AG04449 (cell line): ENCODE data around the gene SLC8A2.

ENCODE experiments used
- CTCF ChIA-PET: fragments of 350-600 bp; formaldehyde crosslinking; extraction: SDS; loops from one replicate; lab custom pipeline; 2021; ENCODE audit warnings: antibody characterized with exemption; lab: Yijun Ruan, JAX
- POLR2A ChIA-PET: fragments of 400-600, 350-600 bp; formaldehyde crosslinking; extraction: SDS; loops from one replicate; lab custom pipeline; 2020; ENCODE audit warnings: antibody characterized with exemption, inconsistent platforms; lab: Yijun Ruan, JAX
- DNase-seq: peaks from one replicate; pipeline ENCODE4 v3.0.0-alpha.2; 2010; ENCODE audit warnings: low read depth, low spot score
- H3K4me3 ChIP-seq: 2 replicates; pipeline ENCODE4 v1.5.1; 2011; ENCODE audit warnings: low read depth, mild to moderate bottlenecking, control low read depth, low read length
- CTCF ChIP-seq: IDR thresholded peaks from one replicate; pipeline ENCODE4 v1.5.1; 2011; ENCODE audit warnings: mild to moderate bottlenecking, moderate library complexity, low read length, control low read depth, inconsistent platforms; ENCODE audit not compliant: insufficient read depth; ENCODE audit errors: missing control alignments

Gene SLC8A2

GRCh38 chr19:47435196-47435595 is 36.5 kb downstream of the SLC8A2 start:
- no peak for DNase-seq
- TF ChIP-seq CTCF, result no peak
- CTCF ChIA-PET, result interaction anchor here (0.8 to 16.6 kb wide), 14 partner anchors 8 to 317 kb away, joined by 3 to 867 read pairs (median 8); partner anchors contain the start of genes EHD2, KPTN, NAPA and SLC8A2
- no peak overlapping the region for H3K4me3 ChIP-seq
- POLR2A ChIA-PET, result no interaction called here

GRCh38 chr19:47434088-47434487 is 37.6 kb downstream of the SLC8A2 start:
- POLR2A ChIA-PET, result no interaction called here

DNA sequence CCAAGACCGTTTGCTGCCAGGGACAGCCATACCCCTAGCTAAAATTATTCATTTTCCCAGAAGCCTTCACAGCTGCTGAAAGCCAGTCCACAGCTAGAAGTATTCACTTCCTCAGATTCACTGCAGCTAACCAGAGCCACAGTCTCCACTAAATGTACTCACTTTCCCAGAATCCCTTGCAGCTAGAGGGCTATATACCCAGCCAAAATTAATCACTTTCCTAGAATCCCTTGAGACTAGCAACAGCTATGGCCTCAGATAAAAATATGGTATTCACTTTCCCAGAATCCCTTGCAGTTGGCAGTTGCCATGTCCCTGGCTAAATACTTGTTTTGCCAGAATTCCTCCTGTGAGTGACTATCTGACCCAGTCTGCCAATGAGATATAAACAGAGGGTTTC is 38.6 kb downstream of the SLC8A2 start:
- CTCF ChIA-PET, result interaction anchor here (0.7 to 16.6 kb wide), 9 partner anchors 14 to 274 kb away, joined by 3 to 867 read pairs (median 4); partner anchors contain the start of genes DHX34, EHD2 and KPTN
- no peak overlapping the region for H3K4me3 ChIP-seq
- POLR2A ChIA-PET, result interaction anchor here (0.6 kb wide), 1 partner anchor 316 kb away, joined by 3 read pairs; no protein-coding TSS in a partner anchor
- no peak for DNase-seq
- TF ChIP-seq CTCF, result no peak

More at GRCh38 chr19:47434088-47434487, 37.6 kb downstream of the SLC8A2 start:
- no peak for DNase-seq
- CTCF ChIA-PET, result interaction anchor here (0.7 to 16.6 kb wide), 11 partner anchors 9 to 273 kb away, joined by 3 to 867 read pairs (median 4); partner anchors contain the start of genes EHD2 and KPTN
- no peak overlapping the region for H3K4me3 ChIP-seq
- no peak for TF ChIP-seq CTCF

- no peak overlapping the region for H3K4me3 ChIP-seq
- ChIA-PET CTCF (interaction anchor here (0.7 to 16.6 kb wide), 6 partner anchors 83 to 274 kb away, joined by 3 to 867 read pairs (median 4); partner anchors contain the start of genes DHX34 and EHD2), POLR2A (no interaction called here)
- no peak for DNase-seq
- no peak for TF ChIP-seq CTCF
These were observed 39.2 kb downstream of the SLC8A2 start for GRCh38 chr19:47432499-47432898.

- CTCF ChIA-PET, result interaction anchor here (0.7 to 16.6 kb wide), 5 partner anchors 9 to 275 kb away, joined by 3 to 867 read pairs (median 3); partner anchors contain the start of gene EHD2
- no peak for TF ChIP-seq CTCF
- POLR2A ChIA-PET, result no interaction called here
- no peak for DNase-seq
- H3K4me3 ChIP-seq, result no peak overlapping the region
These were observed 39.6 kb downstream of the SLC8A2 start for GRCh38 chr19:47432091-47432490.

- CTCF ChIA-PET, result interaction anchor here (0.9 to 16.6 kb wide), 10 partner anchors 7 to 277 kb away, joined by 3 to 867 read pairs (median 6); partner anchors contain the start of gene EHD2
- peak; percentile 8 for TF ChIP-seq CTCF
- no peak for DNase-seq
- H3K4me3 ChIP-seq, result peak overlapping the region; percentile 30
- POLR2A ChIA-PET, result no interaction called here
These were observed 41.5 kb downstream of the SLC8A2 start for GRCh38 chr19:47430041-47430802.
